ENCODE results near the gene LCNL1.

LCNL1 gene

GRCh38 chr9:136947028-136947891 is 35.5 kb upstream of the LCNL1 start:
- DNase-seq, result no peak

GRCh38 chr9:136947955-136948510 is 34.8 kb upstream of the LCNL1 start:
- DNase-seq, result no peak

- DNase-seq, result no peak
Measured at GRCh38 chr9:136949239-136949816, 33.5 kb upstream of the LCNL1 start.

- DNase-seq, result peak; percentile 80 to 82
Measured at GRCh38 chr9:136949817-136950655, 32.8 kb upstream of the LCNL1 start.

- no peak for DNase-seq
Measured at GRCh38 chr9:136950656-136951276, 32.0 kb upstream of the LCNL1 start.

GRCh38 chr9:136951541-136952320 is 31.1 kb upstream of the LCNL1 start, which contains the start of gene LCN12:
Gene LCN12 (plus strand): TSS chr9:136952273. CDS start chr9:136952328, 55 bp downstream.
- DNase-seq, result no peak

GRCh38 chr9:136952321-136952850 is 30.4 kb upstream of the LCNL1 start:
- no peak for DNase-seq

GRCh38 chr9:136952876-136953770 is 29.7 kb upstream of the LCNL1 start:
- DNase-seq, result no peak

GRCh38 chr9:136953771-136954269 is 29.0 kb upstream of the LCNL1 start:
- DNase-seq, result no peak

- no peak for DNase-seq
Measured at GRCh38 chr9:136954270-136955083, 28.3 kb upstream of the LCNL1 start.

- DNase-seq, result no peak
Measured at GRCh38 chr9:136955202-136955942, 27.4 kb upstream of the LCNL1 start.

GRCh38 chr9:136955943-136956335 is 26.9 kb upstream of the LCNL1 start:
- no peak for DNase-seq

- DNase-seq, result no peak
Measured at GRCh38 chr9:136956604-136957003, 26.2 kb upstream of the LCNL1 start.

GRCh38 chr9:136957461-136957860 is 25.3 kb upstream of the LCNL1 start:
- no peak for DNase-seq

GRCh38 chr9:136957901-136958300 is 24.9 kb upstream of the LCNL1 start:
- DNase-seq, result no peak

GRCh38 chr9:136958473-136958872 is 24.3 kb upstream of the LCNL1 start:
- no peak for DNase-seq

GRCh38 chr9:136958898-136959850 is 23.6 kb upstream of the LCNL1 start:
- no peak for DNase-seq
